Omental fat pad (tissue), 4 donors: ENCODE measurements around the gene AIDA. TPM values are rescaled to one million over a fixed set of nuclear protein-coding genes. Genes with fewer than 3 reads are reported as not detected.

Experiments
- ATAC-seq: fragments of 150-250 bp; one replicate; pipeline ENCODE4 v1.9.1; 2016; ENCODE audit warnings: mild to moderate bottlenecking, moderate library complexity; ENCODE audit not compliant: low FRiP score
- DNase-seq: peaks from one replicate; pipeline ENCODE4 v3.0.0-alpha.2; 2019; ENCODE audit warnings: low spot score
- CTCF ChIP-seq, 3 donors: fragments of 450-650 bp; IDR thresholded peaks; one replicate each; pipeline ENCODE4 v1.5.1; 2016 to 2017; ENCODE audit warnings: antibody characterized with exemption in 3 of 3, mild to moderate bottlenecking in 3 of 3, moderate library complexity in 2 of 3
- total RNA-seq, 4 donors: library from RNA; depleted of rRNA; stranded (reverse); fragments of >200 nt; gene quantifications; one replicate each; pipeline ENCODE4 v1.1.0, GENCODE V29; 2016

AIDA gene
- total RNA-seq, 4 donors from 2014 or later: 66.7 to 117 (median 88.4) TPM

- TF ChIP-seq CTCF (IDR thresholded peaks at IDR 0.05): no peak
- DNase-seq (no peak), ATAC-seq (no peak)
Observed at GRCh38 chr1:222618880-222619596, 93.3 kb downstream of the AIDA start.

Other genes starting within 250 kb of the AIDA start
- under 1 TPM in 1 of 4 donors, not detected in 3; 0.31 TPM for gene HHIPL2, start 164.4 kb downstream of the AIDA start, total RNA-seq
- 10 to 100 TPM in 2 of 4 donors, 1 to 10 TPM in 2; 4.1 to 11.4 (median 8.3) TPM for gene TAF1A, start 122.6 kb downstream of the AIDA start, total RNA-seq
- gene MIA3, start 94.4 kb downstream of the AIDA start, total RNA-seq: 10 to 100 TPM; 33.3 to 98.2 (median 52.4) TPM
- 10 to 100 TPM; 23.9 to 53.3 (median 39.8) TPM for gene BROX, start 73 bp upstream of the AIDA start, total RNA-seq
- gene FAM177B, start 24.7 kb upstream of the AIDA start, total RNA-seq: 1 to 10 TPM in 1 of 4 donors, not detected in 3; 1.1 TPM
- gene DISP1, start 102.5 kb upstream of the AIDA start, total RNA-seq: 10 to 100 TPM; 10.1 to 59.9 (median 18.4) TPM